NCI-H1092 (cell line): ENCODE data around the gene NDST1.

Experiments used
- DNase-seq: peaks from one replicate; lab custom pipeline; 2025; lab: John Stamatoyannopoulos, UW

Gene NDST1

DNA sequence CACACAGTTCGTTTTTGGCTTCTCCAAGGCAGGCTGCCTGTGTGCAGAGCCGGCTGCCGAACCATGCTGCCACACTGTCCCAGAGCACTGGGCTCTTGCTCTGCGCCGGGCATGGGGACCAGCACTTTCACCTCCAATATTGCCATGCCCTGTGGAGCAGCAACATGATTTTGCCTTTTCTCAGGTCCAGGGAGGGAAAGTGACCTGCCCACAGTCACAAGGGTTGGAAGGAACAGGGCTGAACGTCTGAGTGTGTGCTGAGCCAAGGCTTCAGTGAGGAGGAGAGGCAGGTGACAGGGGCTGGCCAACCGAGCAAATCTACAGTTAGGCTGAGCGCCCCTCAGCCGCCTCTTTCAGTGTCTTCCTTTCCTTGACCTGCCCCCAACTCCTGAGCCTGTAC, 98.5 kb downstream of the NDST1 start:
- no peak for DNase-seq

- DNase-seq: no peak
These were observed 99.2 kb downstream of the NDST1 start for GRCh38 chr5:150607105-150607504.
